ENCODE data around the gene TUBA4A. TPM values are rescaled to one million over a fixed set of nuclear protein-coding genes. Genes with fewer than 3 reads are reported as not detected.

Gene TUBA4A
- total RNA-seq, 2 experiments from 2014 or later = 96.0 to 186 TPM

DNA sequence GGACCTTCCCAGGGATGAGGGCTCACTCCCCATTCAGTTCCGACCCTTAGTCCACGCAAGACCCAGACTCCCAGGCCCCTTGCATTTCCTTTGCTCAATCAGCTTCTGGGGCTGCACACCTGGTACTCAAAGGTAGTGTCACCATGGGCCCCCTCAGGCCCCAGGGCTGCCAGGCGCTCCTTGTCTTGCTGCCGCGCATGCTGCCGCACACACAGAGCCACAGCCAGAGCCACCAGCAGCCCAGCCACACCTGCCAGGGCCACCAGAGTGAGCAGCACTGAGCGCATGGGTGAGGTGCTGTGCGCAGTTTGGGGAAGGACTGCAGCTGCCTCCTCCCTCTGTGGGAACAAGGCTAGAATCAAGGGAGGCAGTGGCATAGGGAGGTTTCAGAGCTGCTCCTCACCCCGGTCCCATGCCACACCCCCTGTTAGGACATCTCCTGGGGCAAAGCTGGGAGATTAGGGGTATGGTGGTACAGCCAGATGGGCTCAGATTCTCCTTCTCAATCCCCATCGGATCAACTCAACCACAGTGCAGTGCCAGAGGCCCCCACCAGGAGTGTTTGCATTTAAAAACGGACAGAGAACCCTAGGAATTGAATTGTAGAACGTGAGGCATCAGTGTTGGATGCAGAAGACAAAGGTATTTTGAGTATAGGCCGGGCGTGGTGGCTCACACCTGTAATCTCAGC is 44.2 kb upstream of the TUBA4A start:
- DNase-seq (ENCODE audit: low spot score) = no peak
- no peak overlapping the region for H3K4me3 ChIP-seq (ENCODE audit: low read depth, low read length, poor library complexity, severe bottlenecking)
- no peaks in the 10 kb centered on the region for H3K79me2 ChIP-seq (ENCODE audit: insufficient read depth, low read depth, low read length)
- no TSS peak for BruUV-seq (replicated peaks)
- H3K4me2 ChIP-seq (ENCODE audit: low read length) = no peak overlapping the region
- ChIA-PET POLR2A (no interaction called here), CTCF (ENCODE audit: unreplicated experiment) (no interaction called here)
- peaks cover 21% of the 10 kb centered on the region for H3K4me1 ChIP-seq (ENCODE audit: insufficient read depth, low read length, poor library complexity, severe bottlenecking)
- H2AFZ ChIP-seq (ENCODE audit: low read length) = no peak overlapping the region
- H3K9me3 ChIP-seq (ENCODE audit: low read length) = no peaks in the 10 kb centered on the region
- H3K36me3 ChIP-seq (ENCODE audit: insufficient read depth, low read length) = no peaks in the 10 kb centered on the region
- intact Hi-C loops (cut with micrococcal nuclease; ENCODE audit: unreplicated experiment) = loop anchor here (1.0 kb wide), 2 partner anchors 120 to 138 kb away; partner anchors contain the start of genes NHEJ1 and RETREG2
- H3K9me2 ChIP-seq (ENCODE audit: insufficient read depth, low read length) = no peaks in the 10 kb centered on the region
- TF ChIP-seq EZH2phosphoT487 (IDR thresholded peaks at IDR 0.05; ENCODE audit: borderline replicate concordance, low read depth, low read length) = no peak
- TF ChIP-seq, protein P1, sequence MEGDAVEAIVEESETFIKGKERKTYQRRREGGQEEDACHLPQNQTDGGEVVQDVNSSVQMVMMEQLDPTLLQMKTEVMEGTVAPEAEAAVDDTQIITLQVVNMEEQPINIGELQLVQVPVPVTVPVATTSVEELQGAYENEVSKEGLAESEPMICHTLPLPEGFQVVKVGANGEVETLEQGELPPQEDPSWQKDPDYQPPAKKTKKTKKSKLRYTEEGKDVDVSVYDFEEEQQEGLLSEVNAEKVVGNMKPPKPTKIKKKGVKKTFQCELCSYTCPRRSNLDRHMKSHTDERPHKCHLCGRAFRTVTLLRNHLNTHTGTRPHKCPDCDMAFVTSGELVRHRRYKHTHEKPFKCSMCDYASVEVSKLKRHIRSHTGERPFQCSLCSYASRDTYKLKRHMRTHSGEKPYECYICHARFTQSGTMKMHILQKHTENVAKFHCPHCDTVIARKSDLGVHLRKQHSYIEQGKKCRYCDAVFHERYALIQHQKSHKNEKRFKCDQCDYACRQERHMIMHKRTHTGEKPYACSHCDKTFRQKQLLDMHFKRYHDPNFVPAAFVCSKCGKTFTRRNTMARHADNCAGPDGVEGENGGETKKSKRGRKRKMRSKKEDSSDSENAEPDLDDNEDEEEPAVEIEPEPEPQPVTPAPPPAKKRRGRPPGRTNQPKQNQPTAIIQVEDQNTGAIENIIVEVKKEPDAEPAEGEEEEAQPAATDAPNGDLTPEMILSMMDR (conservative IDR thresholded peaks at IDR 0.05; ENCODE audit: low read length) = no peak
- H3K27ac ChIP-seq (ENCODE audit: low read depth, low read length, poor library complexity, severe bottlenecking) = no peak overlapping the region
- no peaks in the 10 kb centered on the region for H4K20me1 ChIP-seq (ENCODE audit: insufficient read depth, low read length)

DNA sequence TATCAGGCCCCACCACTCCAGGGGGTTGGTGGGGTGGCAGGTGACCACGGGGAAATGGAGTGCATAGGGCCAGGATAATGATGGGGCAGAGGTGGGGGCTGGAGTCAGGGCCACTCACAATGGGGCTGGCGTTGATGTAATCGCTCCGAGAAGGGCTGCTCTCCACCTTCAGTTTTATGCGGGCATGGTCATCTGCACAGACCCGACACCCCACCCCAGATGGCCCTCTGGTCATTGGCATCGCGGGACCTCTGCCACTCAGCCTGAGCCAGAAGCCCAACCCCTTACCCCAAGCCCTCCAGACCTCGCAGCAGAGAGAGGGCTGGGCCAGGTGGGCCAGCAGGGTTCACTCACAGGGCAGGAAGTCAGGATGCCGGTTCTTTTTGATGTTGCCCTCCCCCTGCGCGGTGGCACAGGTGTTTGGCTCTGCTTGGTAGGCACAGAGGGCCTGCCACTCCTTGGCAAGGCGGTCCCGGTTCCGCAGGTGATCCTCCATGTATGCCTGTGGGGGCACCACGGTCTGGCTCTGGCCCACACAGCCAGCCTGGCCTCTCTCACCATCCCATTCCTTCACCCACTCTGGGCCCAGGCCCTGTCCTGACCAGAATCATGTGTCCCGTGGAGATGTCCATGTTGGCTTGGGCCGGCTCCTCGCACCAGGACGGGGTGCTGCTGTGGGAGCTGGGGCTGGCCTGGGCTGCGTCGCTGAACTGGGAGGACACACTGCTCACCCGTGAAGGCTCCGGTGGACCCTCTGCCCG is 43.1 kb upstream of the TUBA4A start:
- H3K9me3 ChIP-seq (ENCODE audit: low read length) = no peaks in the 10 kb centered on the region
- TF ChIP-seq, protein P1 (conservative IDR thresholded peaks at IDR 0.05; ENCODE audit: low read length) = no peak
- TF ChIP-seq EZH2phosphoT487 (IDR thresholded peaks at IDR 0.05; ENCODE audit: borderline replicate concordance, low read depth, low read length) = no peak
- no peaks in the 10 kb centered on the region for H3K79me2 ChIP-seq (ENCODE audit: insufficient read depth, low read depth, low read length)
- H3K4me1 ChIP-seq (ENCODE audit: insufficient read depth, low read length, poor library complexity, severe bottlenecking) = peaks cover 21% of the 10 kb centered on the region
- no peaks in the 10 kb centered on the region for H4K20me1 ChIP-seq (ENCODE audit: insufficient read depth, low read length)
- no peak overlapping the region for H3K27ac ChIP-seq (ENCODE audit: low read depth, low read length, poor library complexity, severe bottlenecking)
- no peaks in the 10 kb centered on the region for H3K36me3 ChIP-seq (ENCODE audit: insufficient read depth, low read length)
- intact Hi-C loops (cut with micrococcal nuclease; ENCODE audit: unreplicated experiment) = no loop called here
- POLR2A ChIA-PET = no interaction called here
- no peaks in the 10 kb centered on the region for H3K9me2 ChIP-seq (ENCODE audit: insufficient read depth, low read length)
- DNase-seq (ENCODE audit: low spot score) = peak; percentile 37
- no peak overlapping the region for H3K4me2 ChIP-seq (ENCODE audit: low read length)
- BruUV-seq (replicated peaks) = no TSS peak
- CTCF ChIA-PET (ENCODE audit: unreplicated experiment) = no interaction called here
- H3K4me3 ChIP-seq (ENCODE audit: low read depth, low read length, poor library complexity, severe bottlenecking) = no peak overlapping the region
- H2AFZ ChIP-seq (ENCODE audit: low read length) = no peak overlapping the region

All from OCI-LY7 (cell line).